Limb (tissue), 2 donors: ENCODE measurements around the gene ADAM11.

Source experiments
- DNase-seq, 2 donors: peaks; one replicate each; pipeline ENCODE4 v3.0.0-alpha.2; 2016; ENCODE audit errors: extremely low spot score in 2 of 2

Gene ADAM11

DNA sequence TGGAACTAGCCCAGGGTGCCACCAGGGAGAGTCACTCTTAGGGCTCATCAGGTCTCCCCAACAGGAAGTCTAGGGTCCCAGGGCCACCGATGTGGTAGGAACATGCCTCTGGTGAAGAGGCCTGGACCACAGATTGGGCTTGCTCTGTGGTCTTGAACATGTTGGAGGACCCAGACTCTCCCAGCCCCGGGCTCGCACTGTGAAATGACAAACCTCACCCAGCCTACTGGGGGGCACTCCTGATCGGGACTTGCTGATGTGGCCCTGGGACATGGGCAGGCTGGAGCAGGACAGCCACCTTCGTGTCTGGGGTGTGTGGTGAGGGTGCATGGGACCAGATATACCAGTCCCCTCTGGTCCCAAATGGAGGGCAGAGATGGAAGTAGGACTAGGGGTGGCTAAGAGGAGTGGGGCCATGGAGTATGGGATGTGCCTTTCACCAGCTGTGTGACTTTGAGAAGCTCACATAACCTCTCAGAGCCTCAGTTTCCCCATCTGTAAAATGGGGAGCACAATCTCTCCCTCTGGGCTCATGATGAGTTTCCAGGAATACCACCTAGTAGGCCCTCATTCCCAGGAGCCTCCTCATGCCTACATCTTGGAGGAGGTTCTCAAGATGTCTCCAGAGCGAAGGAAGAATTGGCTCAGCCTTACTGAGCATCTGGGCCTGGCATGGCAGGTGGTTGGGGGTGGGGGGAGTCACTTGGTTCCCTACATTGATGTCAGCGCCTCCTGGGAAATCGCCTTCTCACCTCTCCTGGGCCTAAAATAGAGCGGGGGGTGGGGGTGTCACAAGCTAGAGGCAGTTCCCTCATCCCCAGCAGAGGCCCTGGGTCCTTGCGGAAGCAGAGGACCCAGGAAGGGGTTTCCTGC, 1.5 kb upstream of the ADAM11 start:
- peak in 1 of 2 donors; percentile 30 for DNase-seq

DNA sequence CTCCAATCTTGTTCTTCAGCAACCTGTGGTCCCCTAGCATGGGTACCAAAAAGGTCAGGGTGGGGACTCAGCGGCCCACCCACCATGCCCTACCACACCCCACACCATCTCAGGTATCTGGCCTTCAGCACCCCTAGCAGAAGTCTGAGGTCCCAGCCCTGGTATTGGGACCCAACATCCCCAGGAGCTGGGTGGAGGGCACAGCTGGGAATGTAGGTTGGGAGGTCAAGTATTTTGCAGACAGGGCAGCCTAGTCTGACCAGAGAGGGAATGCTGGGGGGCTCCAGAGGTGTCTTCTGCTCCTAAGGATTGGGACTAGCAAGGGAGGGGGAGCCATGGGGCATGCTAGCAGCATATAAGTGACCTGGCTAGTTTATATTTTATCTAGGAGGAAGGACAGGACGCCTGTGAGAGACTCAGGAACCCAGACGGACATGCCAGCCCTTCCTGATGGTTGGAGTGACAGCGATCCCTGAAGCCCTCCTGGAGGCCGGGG, 822 bp upstream of the ADAM11 start:
- peak in 1 of 2 donors; percentile 30 for DNase-seq

DNA sequence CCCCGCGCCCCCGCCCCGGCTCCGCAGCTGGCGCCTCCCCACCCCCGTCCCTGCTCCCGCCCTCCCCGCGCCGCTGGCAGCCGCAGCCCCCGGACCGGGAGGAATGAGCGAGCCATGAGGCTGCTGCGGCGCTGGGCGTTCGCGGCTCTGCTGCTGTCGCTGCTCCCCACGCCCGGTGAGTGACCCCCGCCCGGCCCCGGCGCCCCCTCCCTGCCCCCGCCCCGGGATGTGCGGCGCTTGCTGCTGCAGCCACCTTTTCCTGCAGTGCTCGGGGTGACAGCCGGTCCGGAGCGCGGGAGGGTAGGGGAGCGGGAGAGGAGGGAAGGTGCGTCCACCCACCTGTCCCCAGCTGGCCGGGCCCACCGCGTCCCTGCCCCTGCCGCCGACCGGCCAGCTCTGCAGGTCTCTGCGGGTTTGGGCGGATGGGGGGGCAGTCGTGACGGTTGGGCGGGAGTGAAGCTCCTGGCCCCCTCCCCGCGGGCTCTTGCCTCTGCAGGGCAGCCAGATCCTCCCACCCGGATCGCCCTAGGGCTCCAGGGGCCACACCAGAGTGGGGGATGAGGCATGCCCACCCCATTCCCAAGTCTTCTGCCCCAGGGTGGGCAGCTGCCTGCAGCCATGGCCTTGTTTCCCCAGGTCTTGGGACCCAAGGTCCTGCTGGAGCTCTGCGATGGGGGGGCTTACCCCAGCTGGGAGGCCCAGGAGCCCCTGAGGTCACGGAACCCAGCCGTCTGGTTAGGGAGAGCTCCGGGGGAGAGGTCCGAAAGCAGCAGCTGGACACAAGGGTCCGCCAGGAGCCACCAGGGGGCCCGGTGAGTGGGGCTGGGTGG, 513 bp downstream of the ADAM11 start:
- peak in 1 of 2 donors; percentile 59 for DNase-seq

DNA sequence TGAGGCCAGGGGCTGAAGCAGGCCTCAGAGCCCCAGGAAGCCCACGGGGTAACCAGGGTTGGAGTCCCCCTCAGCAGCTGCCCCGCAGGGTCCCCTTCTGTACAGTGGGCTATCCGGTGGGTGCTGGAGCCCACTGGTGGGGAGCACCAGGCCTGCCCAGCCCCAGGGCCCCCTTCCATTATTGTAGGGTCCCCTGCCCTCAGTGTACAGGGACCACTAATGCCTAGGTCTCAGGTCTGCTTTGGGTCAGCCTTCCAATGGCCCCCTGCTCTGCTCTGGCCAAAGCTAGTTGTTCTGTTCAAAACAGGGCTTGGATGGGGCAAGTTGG, 1.1 kb downstream of the ADAM11 start:
- no peak for DNase-seq

DNA sequence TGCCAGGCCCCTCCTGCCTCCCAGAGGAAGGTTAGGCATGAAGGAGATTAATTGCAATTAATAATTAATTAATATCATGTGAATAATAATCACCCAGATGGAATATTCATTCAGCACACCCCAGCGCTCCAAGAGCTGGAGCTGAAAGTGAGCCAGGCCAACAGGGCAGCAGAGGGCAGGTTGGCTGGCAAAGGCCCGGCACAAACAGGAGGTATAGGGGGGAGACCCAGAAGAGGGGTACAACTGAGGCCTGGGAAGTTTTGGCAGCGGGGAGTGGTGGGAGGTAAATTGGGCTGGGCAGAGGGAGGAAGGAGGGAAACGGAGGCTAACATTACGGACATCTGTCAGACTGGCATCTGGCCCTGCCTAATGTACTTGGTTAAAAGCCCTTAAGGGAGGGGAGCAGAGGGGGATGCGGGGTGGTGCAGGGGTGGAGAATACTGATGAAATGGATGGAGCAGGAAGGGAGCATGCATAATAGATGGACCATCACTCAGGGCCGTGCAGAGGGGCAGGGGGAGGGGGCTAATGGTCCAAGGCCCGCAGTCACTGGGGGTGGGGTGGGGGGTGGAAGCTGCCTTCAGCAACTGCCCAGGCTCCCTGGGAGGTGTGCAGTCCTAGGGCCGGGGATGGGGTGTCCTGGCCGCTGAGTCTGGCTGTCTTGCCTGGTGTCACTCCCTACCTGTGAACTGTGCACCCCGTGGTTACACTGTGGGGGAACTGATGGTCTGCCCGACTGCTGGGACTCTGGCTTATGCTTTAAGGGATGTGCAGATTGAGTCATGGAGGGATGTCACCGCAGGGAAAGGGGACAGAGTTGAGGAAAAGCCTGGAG, 1.9 kb downstream of the ADAM11 start:
- DNase-seq: peak in 1 of 2 donors; percentile 40

DNA sequence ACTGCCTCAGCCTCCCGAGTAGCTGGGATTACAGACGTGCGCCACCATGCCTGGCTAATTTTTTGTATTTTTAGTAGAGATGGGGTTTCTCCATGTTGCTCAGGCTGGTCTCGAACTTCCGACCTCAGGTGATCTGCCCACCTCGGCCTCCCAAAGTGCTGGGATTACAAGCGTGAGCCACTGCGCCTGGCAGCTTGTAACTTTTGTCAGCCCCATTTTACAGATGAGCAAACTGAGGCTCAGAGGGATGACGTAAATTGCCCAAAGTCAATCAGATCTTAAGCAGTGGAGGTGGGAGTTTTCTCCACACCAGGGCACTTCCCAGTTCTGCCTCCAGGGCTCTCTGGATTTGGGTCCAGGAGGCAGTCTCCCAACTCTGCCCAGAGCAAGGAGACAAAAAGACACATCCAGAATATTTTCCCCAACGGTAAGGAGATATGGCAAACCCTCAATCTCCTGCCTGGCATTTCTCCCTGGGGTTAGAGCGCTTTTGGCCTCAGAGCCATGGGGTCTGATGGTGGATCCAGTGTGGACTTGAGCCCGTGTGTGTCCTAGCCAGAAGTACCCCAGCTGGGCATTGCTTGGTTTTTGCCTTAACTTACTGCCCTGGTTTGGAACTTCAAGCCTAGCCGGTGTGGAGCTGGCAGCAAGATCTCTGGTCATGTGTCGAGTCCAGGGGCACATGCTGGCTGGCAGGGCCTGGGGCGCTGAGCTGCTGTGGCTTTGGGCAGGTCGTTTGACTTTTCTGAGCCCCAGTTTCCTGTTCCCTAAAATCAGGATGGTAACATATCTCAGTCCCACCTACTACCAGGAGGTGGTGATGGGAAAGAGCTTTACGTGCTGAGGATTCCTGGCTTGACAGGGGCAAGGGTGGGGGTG, 3.4 kb downstream of the ADAM11 start:
- DNase-seq: no peak

DNA sequence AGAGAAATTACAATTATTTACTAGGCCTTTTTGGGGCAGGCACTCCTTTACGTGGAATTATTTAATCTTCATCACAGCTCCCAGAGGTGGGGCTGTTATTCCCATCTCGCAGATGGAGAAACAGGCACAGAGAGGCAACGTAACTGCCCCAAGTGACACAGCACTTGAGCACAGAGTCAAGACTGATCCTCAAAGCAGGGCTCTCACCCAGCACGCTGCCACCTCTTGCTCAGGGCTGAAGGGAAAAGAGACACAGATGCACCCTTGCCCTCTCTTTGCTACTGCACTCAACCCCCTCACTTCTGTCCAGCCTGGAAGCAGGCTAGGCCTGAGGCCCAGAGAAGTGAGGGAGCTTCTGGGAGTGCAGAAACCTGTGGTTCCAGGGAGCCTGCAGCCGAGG, 4.4 kb downstream of the ADAM11 start:
- DNase-seq: no peak

DNA sequence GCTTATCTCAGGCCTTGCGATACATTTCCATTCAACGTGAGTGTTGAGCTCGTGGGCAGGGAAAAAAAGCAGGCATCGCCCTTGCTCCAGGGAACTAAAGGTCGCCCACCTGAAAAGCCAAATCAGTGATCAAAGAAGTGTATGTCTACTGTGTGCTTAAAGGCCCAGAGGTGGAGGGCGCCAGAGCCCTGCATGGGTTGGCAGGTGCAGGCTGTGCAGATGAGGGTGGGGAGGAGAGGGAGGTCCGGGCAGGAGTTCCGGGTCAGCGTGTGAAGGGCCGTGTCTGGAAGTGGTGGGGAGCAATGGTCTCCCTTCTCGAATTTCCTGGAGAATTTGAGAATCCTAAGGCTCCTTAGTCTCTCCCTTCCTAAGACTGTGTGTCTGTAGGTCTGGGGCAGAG, 7.2 kb downstream of the ADAM11 start:
- no peak for DNase-seq

DNA sequence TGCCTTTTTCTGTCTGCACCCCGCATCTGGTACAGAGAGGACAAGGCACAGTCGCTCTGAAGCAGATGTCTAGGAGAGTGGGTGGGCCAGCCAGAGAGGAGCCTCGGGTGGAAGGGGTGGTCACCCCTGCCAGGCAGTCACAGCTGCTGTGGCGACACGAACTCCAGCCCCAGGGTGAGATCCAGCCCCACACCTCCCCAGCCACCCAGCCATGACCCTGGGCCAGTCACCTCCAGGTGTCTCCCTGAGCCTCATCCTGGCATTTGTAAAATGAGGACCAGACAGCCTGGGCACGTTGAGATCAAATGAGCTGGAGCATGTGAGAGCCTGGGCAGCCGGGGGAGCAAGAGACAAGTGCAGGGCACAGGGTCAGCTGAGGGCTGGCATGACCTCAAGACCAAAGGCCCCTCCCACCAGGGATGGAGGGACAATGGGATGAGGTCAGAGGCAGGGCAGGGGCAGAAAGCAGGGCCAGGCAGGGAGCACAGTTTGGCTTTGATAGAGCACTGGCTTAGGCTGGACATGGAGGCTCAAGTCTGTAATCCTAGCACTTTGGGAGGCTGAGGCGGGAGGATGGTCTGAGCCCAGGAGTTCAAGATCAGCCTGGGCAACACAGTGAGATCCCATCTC, 7.7 kb downstream of the ADAM11 start:
- no peak for DNase-seq

DNA sequence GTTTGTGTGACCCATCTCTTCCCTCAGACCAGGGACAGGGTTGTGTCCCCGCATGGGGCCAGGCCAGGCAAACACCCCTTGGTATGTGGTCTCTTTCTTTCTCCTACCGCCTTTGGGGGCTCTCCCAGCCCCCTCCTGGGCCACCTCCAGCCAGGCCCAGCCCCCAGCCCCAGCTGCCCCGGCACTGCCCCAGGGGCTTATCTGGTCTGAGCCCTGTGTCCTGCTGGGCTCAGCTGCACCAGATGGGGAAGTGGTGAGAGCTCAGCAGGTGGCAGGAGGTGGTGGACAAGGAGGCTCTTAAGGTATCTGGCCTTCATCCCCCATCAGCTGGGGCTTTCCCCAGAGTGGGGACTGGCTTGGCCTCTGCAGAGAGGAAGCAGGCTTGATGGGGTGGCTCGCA, 8.7 kb downstream of the ADAM11 start:
- DNase-seq: no peak

DNA sequence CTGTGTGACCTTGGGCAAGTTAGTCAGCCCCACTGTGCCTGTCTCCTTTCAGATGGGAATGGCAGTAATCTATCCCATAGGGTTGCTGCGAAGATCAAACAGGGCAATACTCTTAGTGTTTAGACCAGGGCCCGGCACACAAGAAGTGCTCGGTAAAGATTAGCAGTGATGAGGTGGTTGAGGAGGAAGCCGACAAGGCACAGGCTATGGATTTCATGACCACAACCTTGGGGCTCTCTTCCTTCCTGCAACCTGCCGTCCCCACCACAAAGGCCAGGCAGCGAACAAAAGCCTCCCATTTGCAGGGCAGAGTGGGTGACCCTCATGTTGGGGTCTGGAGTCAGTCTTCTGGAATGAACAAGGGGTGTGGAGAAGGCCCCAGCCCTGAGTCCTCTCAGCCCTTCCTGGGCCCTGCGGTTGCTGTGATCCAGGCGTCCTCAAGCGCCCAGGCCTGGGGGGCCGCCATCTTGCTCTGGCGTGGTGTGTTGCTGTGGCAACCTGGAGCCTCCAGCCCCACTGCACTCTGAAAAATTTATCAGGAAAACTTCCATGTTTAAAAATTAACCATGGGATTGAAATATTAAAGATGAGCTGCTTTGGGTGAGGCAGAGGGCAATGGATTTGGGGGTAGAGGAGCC, 9.8 kb downstream of the ADAM11 start:
- no peak for DNase-seq

DNA sequence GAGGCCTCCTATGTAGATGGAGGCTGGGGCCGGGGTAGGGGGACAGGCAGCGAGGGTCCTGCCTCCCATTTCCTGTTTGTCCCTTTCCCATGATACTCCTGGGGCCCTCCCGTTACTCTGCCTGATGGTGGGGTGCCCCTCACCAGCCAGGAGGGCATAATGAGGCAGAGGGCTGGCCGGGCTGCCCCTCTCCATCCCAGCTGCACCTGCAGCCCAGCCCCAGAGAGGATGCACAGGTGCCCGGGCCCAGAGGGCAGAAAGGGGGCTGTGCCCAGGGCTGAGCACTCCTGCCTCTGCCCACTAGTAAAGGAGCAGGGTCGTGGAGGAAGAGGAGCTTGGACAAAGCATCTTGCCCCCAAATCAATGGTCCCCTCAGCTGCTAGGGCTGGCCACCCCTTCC, 10.4 kb downstream of the ADAM11 start:
- DNase-seq: no peak

DNA sequence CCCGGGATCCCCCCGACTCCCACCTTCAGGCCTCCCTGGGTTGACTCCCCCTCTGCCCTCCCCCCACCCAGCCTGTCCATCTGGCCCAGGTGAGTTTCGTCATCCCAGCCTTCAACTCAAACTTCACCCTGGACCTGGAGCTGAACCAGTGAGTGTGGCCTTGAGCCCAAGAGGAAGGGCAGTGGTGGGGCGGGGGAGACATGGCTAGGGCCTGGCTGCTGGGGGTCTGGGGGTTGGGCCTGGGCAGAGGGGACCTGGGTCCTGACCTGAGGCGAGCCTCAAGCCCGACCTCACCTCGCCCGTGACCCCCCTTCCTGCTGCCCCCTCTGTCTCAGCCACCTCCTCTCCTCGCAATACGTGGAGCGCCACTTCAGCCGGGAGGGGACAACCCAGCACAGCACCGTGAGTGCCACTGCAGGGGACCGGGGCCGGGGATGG, 10.9 kb downstream of the ADAM11 start:
- no peak for DNase-seq

DNA sequence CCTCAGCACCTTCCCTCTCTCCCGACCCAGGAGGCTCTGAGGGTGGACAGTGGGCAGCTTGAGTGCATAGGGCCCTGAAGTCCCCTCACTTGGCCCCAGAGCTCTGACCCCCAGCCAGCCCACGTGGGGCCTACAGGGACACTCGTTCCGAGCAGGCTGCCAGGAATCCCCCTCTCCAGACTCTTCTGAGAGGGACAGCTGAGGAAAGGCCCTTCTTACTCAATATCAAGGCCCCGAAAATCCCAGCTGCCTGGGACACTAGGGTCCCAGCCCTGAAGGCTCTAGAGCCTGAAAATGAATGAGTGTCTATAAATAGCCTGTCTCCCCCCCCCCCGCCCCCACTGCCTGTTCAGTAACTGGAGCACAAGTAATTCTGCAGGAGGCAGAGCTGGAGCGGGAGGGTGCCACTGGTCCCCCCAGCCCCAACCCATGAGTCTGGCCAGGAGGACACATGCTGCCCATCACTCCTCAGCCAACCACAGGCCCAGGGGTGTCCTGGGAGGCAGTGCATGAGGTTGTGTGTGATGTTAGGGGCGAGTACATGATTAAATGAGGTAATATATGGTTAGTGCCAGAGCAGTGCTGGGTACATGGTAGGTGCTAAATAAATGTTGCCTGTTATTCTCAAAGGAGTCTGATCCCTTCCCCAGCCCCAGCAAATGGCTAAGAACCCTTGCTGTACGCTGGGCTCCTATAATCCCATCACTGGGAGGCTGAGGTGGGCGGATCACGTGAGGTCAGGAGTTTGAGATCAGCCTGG, 11.6 kb downstream of the ADAM11 start:
- DNase-seq: peak in 1 of 2 donors; percentile 36

DNA sequence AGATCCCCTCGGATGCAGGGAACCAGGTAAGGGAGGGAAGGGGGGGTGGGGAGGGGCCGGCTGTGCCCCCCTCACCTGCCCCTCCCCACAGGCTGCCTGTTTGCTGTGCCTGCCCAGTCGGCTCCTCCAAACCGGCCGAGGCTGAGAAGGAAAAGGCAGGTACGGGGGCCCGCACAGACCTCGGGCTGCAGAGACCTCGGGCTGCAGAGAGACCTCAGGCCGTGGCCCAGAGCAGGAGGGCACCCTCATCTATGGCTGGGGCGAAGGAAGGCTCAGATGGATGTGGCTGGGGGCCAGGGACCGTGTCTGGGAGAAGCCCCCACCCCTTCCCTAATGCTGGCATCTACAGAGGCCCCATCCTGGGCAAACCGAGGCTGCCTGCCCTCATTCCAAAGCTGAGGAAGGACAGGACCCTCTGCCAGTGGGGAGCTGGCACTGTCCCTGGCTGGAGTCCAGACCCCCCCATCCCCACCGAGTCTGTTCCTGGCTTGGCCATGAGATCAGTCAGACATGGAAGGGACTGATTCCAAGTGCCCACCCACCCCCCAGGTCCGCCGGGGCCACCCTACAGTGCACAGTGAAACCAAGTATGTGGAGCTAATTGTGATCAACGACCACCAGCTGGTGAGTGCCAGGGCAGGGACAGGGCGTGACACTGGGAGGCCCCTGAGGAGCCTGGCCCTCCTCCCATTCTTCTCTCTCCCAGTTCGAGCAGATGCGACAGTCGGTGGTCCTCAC, 13.7 kb downstream of the ADAM11 start:
- DNase-seq: peak in 1 of 2 donors; percentile 40

DNA sequence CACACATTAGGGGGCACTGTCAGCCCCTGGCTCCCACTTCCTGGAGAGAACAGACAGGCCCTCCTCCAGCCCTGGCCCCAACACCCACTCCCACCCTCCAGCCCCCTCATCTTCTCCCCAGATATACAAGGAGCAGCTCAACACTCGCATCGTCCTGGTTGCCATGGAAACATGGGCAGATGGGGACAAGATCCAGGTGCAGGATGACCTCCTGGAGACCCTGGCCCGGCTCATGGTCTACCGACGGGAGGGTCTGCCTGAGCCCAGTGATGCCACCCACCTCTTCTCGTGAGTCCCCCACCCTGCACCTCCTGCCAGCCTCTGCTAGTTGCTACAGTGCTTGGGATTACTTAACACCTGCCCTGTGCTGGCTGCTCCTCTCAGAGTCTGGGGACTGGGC, 14.4 kb downstream of the ADAM11 start:
- DNase-seq: no peak

DNA sequence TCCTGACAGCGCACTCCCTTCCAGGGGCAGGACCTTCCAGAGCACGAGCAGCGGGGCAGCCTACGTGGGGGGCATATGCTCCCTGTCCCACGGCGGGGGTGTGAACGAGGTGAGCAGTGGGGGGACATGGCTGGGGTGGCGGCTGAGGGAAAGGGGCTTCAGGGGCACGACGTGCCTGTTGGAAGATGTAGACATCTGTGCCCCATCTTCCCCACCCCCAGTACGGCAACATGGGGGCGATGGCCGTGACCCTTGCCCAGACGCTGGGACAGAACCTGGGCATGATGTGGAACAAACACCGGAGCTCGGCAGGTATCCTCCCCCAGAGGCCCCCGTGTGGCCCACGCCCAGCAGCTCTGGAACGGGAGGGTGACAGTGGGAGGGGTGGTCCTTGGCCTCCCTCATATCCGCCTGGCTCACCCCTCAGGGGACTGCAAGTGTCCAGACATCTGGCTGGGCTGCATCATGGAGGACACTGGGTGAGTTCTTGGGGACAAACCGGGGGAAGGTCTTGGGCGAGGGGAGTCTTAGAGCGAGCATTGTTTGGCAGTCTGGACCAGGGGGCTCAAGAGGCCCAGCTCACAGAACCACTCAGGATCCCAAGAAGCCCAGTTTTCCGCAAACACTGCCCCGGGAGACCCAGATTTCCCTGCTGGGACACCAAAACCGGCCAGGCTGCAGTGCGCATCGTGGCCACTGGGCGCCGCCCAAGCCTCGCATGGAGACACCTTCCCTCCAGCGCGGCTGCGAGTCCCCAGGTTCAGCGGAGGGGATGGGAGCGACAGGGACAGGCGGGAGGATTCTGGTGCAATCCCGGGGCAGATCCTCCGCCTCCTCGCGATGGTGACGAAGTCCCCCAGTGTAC, 15.7 kb downstream of the ADAM11 start:
- DNase-seq: peak; percentile 81 to 93
